Measurements from ENCODE around the gene UNC50. TPM values are rescaled to one million over a fixed set of nuclear protein-coding genes. Genes with fewer than 3 reads are reported as not detected.

Gene UNC50
- total RNA-seq, 6 experiments from 2014 or later: 38.3 to 43.2 (median 41.6) TPM

DNA sequence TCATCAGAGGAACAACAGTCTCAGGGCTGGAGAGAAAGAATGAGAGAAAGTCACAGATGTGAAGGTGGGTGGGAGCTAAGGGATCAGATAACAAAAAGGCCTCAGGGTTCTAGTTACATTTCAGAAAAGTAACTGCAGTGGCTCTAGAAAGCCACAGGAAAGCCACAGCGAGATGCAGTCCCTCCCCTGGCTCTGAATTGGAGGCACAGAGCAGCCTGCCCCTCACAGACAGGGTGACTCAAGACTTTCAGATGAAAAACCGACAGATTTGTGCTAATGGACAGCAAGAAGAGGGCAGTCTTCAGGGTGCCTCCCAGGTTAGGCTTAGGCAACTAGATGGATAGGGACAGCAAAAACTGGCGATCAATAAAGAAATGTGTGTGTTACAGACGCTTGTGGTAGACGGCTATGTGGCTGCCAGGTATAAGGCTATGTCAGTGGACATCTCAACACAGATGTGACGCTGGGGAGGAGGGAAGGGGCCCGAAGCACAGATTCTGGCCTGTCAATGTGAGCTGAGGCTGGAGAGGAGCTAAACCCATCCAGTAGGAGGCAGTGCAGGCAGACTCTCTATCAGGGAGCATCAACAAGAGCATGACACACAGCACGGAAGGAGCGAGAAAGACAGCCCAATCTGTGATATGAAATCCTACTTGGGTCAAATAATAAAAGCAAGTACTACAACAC is 26.2 kb downstream of the UNC50 start:
- peaks cover 30% of the 10 kb centered on the region for H3K27me3 Mint-ChIP-seq (ENCODE audit: insufficient read depth)
- H3K27ac Mint-ChIP-seq: no peak overlapping the region

DNA sequence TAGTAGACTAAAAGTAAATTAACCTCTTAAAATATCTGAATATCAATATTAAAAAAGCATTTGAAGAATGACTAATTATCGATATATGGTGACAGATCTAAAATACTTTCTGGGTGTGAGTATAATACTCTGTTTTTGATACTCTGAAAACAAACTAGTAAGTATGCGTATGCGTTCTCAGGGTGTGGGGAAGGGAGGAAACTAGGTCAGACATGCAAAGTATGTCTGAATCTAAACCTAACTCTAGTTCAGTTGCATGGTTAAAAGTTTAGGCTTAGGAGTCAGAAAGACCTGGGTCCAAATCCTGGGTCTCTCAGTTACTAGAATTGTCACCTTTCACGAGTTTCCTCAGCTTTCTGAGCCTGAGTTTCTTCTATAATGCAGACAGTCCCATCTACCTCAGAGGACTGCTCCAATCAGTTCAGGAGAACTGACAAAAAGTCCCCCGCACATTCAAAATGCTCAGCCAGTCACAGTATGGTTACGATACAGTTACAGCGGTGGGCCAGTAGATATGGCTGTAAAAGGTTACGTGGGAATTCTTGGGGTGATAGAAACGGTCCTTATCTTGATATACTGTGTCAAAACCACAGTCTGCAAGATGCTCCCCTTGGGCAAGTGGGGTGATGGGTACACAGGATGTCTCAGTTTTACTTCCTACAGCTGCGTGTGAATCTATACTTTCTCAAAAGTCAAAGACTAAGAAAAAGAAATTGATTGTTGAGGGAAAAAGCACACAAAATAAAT is 29.2 kb downstream of the UNC50 start:
- DNase-seq: no peak
- no peak overlapping the region for H3K4me3 Mint-ChIP-seq
- H3K9me3 Mint-ChIP-seq: no peaks in the 10 kb centered on the region
- TF ChIP-seq, protein P1, sequence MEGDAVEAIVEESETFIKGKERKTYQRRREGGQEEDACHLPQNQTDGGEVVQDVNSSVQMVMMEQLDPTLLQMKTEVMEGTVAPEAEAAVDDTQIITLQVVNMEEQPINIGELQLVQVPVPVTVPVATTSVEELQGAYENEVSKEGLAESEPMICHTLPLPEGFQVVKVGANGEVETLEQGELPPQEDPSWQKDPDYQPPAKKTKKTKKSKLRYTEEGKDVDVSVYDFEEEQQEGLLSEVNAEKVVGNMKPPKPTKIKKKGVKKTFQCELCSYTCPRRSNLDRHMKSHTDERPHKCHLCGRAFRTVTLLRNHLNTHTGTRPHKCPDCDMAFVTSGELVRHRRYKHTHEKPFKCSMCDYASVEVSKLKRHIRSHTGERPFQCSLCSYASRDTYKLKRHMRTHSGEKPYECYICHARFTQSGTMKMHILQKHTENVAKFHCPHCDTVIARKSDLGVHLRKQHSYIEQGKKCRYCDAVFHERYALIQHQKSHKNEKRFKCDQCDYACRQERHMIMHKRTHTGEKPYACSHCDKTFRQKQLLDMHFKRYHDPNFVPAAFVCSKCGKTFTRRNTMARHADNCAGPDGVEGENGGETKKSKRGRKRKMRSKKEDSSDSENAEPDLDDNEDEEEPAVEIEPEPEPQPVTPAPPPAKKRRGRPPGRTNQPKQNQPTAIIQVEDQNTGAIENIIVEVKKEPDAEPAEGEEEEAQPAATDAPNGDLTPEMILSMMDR (IDR thresholded peaks at IDR 0.05): no peak
- peaks cover 9% of the 10 kb centered on the region; the same call in 1 of the 2 replicates for H3K4me1 Mint-ChIP-seq (ENCODE audit: low read depth)
- no peaks in the 10 kb centered on the region for H3K36me3 Mint-ChIP-seq (ENCODE audit: low read depth)
- no peak overlapping the region for H3K27ac Mint-ChIP-seq
- peaks cover 22% of the 10 kb centered on the region for H3K27me3 Mint-ChIP-seq (ENCODE audit: insufficient read depth)

More for the DNA sequence above, 26.2 kb downstream of the UNC50 start:
- Mint-ChIP-seq H3K36me3 (ENCODE audit: low read depth) (no peaks in the 10 kb centered on the region), H3K4me1 (ENCODE audit: low read depth) (peaks cover 9% of the 10 kb centered on the region; the same call in 1 of the 2 replicates), H3K9me3 (no peaks in the 10 kb centered on the region), H3K4me3 (no peak overlapping the region)
- TF ChIP-seq, protein P1 (IDR thresholded peaks at IDR 0.05): peak; percentile 61
- no peak for DNase-seq

DNA sequence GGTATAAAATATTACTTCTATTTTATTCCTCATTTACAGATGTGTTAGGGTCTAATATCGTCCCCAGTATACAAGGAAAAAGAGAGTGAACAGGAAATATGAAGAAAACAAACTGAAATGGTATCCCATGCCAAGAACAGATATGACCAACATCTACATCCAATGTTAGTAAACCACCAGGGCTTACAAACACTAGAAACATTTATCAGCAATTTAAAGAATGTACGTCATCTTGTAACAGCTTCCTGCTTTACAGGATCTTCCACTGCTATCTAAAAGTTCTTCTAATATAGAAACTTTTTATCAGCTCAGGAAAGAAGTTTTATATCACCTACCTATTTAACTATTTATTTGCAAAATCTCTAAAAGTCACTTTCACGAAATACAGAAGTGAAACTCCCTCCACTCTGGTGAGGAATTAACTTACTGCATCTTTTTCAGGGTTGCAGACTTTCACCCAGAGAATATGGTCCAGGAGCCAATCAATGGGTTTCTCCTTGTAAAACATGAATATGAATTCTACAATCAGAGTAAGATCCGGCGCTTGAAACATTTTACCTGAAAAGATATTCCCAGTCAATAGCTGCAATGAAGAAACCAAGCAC is 35.2 kb downstream of the UNC50 start:
- Mint-ChIP-seq H3K27me3 (ENCODE audit: insufficient read depth) (peaks cover 5% of the 10 kb centered on the region; the same call in 1 of the 2 replicates), H3K9me3 (no peaks in the 10 kb centered on the region), H3K27ac (no peak overlapping the region), H3K36me3 (ENCODE audit: low read depth) (no peaks in the 10 kb centered on the region), H3K4me3 (peak overlapping the region; percentile 6; the same call in 1 of the 2 replicates), H3K4me1 (ENCODE audit: low read depth) (peaks cover 10% of the 10 kb centered on the region)
- no peak for DNase-seq
- TF ChIP-seq, protein P1 (IDR thresholded peaks at IDR 0.05): no peak

DNA sequence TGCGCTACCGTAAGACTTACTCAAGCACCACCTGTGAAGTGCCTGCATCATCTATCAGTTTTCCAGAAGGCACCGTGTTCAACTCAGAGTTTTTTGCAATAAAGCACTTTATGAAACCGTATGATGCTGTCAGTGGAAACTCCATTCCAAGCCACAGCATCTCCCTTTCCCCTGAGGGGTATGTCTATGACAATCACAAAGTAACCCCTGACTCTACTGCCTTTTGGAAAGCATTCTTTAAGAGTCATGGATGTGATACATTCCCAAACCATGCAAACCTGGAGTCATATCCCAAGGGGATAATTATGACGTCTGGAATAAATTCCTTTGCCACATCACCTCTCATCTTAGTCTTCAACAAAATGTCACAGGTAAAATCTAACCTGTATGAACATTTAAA is 39.2 kb downstream of the UNC50 start:
- Mint-ChIP-seq H3K4me1 (ENCODE audit: low read depth) (peaks cover 10% of the 10 kb centered on the region), H3K27ac (no peak overlapping the region), H3K4me3 (no peak overlapping the region), H3K36me3 (ENCODE audit: low read depth) (no peaks in the 10 kb centered on the region), H3K9me3 (no peaks in the 10 kb centered on the region), H3K27me3 (ENCODE audit: insufficient read depth) (peaks cover 9% of the 10 kb centered on the region)
- DNase-seq: peak; percentile 12
- TF ChIP-seq, protein P1 (IDR thresholded peaks at IDR 0.05): no peak

DNA sequence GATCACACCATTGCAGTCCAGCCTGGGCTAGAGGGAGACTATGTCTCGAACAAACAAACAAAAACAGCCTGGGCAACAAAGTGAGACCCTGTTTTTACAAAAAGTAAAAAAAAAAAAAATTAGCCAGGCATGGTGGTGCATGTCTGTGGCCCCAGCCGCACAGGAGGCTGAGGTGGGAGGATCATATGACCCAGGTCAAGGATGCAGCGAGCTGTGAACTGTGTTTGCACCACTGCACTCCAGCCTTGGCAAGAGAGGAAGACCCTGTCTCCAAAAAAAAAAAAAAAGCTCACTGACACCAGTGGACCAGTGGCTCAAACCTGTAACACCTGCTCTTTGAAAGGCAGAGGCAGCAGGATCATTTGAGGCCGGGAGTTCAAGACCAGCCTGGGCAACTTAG is 40.1 kb downstream of the UNC50 start:
- DNase-seq: no peak
- Mint-ChIP-seq H3K9me3 (no peaks in the 10 kb centered on the region), H3K4me3 (no peak overlapping the region), H3K27ac (no peak overlapping the region), H3K36me3 (ENCODE audit: low read depth) (no peaks in the 10 kb centered on the region), H3K4me1 (ENCODE audit: low read depth) (peaks cover 6% of the 10 kb centered on the region), H3K27me3 (ENCODE audit: insufficient read depth) (peaks cover 9% of the 10 kb centered on the region)
- TF ChIP-seq, protein P1 (IDR thresholded peaks at IDR 0.05): no peak

All from HFFc6 (cell line).